Measurements from ENCODE around the gene SREBF2. TPM values are rescaled to one million over a fixed set of nuclear protein-coding genes. Genes with fewer than 3 reads are reported as not detected.

SREBF2 gene
- total RNA-seq, 1 experiment from 2014 or later = 129 TPM

DNA sequence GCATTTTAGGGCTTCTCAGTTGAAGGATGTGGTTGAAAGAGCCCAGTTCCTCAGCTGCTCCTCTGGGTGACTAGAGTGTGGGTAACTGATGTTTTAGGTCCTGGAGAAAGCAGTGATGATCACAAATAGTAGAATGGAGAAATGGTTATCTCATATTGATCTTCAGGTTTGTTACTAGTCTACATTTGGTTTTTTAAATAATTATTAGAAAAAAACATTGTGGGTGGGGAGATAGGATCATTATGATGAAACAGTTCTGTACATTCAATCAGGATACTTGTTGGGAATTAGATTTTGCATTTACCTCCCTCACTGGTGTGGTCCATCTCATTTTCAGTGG lies 24.9 kb downstream of the SREBF2 start:
- intact Hi-C loops (cut with micrococcal nuclease) = loop anchor here (1.0 to 2.0 kb wide), 3 partner anchors 35 to 161 kb away; no protein-coding TSS in a partner anchor
- POLR2A ChIA-PET = no interaction called here
- Histone ChIP-seq H4K20me1 (ENCODE audit: insufficient read depth) (peaks cover 12% of the 10 kb centered on the region; the same call in 1 of the 2 replicates), H3K27ac (ENCODE audit: low read depth, low read length) (no peak overlapping the region), H3K79me2 (ENCODE audit: insufficient read depth, low read length) (peaks cover 84% of the 10 kb centered on the region), H3K9ac (ENCODE audit: low read length) (no peak overlapping the region), H3K4me3 (replicated peaks in 1 of 2; ENCODE audit: low read depth in 1 of 2, low read length in 2 of 2) (no peak overlapping the region), H3K4me1 (ENCODE audit: control insufficient read depth in 1 of 2, insufficient read depth in 2 of 2, low read length in 2 of 2) (peaks cover 37 to 42% of the 10 kb centered on the region in 2 experiments), H3K36me3 (ENCODE audit: control insufficient read depth in 1 of 2, insufficient read depth in 2 of 2, low read length in 2 of 2) (no peaks in the 10 kb centered on the region), H3K4me2 (ENCODE audit: low read length) (no peak overlapping the region), H3K27me3 (ENCODE audit: insufficient read depth, low read length) (no peaks in the 10 kb centered on the region), H3K9me3 (ENCODE audit: control insufficient read depth in 1 of 2, insufficient read depth in 1 of 2, low read depth in 1 of 2, low read length in 2 of 2) (no peaks in the 10 kb centered on the region), H3K9me2 (ENCODE audit: insufficient read depth) (no peaks in the 10 kb centered on the region), H2AFZ (ENCODE audit: low read depth, low read length, poor library complexity, severe bottlenecking) (no peak overlapping the region)
- ATAC-seq (no peak), DNase-seq (ENCODE audit: low read depth, low spot score) (no peak)
- CTCF ChIA-PET = interaction anchor here (0.7 to 3.8 kb wide), 6 partner anchors 10 to 160 kb away, joined by 3 to 26 read pairs (median 9); partner anchors contain the start of genes MEI1 and SREBF2
- RAD21 ChIA-PET (ENCODE audit: low non-redundant PET in 1 of 2, low total read pairs in 2 of 2, uncharacterized antibody in 2 of 2, unreplicated experiment in 2 of 2) = no interaction called here
- BruUV-seq (replicated peaks) = TSS peak; percentile 28
- TF ChIP-seq, protein P1, sequence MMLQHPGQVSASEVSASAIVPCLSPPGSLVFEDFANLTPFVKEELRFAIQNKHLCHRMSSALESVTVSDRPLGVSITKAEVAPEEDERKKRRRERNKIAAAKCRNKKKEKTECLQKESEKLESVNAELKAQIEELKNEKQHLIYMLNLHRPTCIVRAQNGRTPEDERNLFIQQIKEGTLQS (IDR thresholded peaks at IDR 0.05) = no peak
- no peak for TF ChIP-seq POLR2AphosphoS5 (IDR thresholded peaks at IDR 0.05; ENCODE audit: low read depth, low read length)
- no peak for TF ChIP-seq ZFX (IDR thresholded peaks at IDR 0.05)
- no peak for TF ChIP-seq EZH2 (IDR thresholded peaks at IDR 0.05)
- TF ChIP-seq REST (IDR thresholded peaks at IDR 0.05; ENCODE audit: low read depth) = no peak
- 0 out of 2 replicates have a peak, but pooled peaks have one; percentile 23 for TF ChIP-seq SP1 (IDR thresholded peaks at IDR 0.05; ENCODE audit: low read depth)
